Hypothalamus (tissue), 51 donors: Measurements from ENCODE around the gene NRP2.

Experiments used
- DNase-seq, 51 donors: peaks; one replicate each; lab custom pipeline; 2025; lab: John Stamatoyannopoulos, UW

NRP2 gene

DNA sequence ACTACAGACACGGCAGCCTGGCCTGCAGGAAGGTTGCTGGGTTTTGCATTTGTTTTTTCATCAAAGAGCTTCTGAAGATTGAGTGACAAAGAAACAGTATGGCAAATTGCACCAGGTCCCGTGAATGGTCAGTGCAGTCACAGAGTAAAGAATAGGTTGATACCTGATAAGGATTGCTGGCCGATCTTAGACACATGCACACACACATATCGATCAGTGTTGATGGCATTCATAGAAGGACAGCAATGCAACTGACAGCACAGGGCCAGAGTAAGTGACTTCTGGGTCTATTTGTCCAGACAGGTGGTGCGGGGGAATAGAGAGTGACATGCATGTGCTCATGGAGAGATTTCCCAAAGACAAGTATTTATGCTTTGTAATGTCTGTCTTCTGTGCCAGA is 42.8 kb downstream of the NRP2 start:
- DNase-seq: no peak

DNA sequence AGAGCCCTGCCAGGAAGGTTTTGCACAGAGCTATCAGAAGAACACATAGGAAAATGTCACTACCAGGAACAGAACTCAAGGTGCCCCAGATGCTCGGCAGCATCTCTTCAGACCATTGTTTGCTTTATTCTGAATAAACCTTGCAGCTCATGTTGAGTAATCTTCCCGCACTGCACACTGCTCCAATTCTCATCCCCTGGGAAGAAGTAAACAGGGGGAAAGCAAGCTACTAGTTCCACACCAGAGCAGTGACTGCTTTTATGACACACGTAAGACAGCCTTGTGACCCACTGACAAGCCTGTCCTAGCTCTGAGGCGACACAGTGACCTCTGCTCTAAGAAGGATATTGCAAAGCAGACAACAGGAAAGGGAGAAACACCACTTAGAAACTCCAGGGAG is 44.2 kb downstream of the NRP2 start:
- no peak for DNase-seq

DNA sequence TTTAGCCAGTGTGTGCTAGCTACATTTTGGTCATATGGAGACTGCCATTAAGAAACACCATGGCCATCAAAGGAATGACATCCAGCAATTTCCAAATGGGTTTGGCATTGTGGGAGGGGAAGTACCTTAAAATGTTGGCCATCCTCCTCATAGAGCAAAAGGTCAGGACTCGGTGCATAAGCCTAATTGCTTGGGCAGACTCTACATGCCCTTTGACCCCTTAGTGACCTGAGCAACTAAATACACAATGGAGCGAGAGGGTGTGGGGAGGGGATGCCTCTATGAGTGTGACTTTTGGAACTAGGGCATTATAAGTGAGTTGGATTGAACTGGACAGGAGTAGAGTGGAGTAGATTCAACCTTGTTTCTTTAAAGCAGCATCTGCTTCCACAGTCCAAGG is 44.9 kb downstream of the NRP2 start:
- no peak for DNase-seq

DNA sequence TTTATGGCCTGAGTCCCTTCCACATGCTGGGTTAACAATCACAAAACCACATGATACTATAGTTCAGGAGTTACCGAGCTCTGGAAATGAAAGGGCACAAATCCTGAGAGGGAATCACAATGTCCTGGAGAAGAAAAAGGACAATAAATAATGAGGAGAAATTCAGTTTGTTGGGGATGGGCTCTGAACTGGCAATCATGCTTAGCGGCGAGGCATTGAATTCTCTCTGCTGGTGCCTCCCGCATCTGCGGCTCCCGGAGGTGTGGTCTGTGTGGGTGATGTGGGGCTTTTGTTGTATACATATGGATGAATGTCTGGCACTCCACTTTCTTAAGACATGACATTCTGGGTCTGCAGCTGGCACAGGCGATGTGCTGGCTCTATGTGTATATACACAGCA is 46.1 kb downstream of the NRP2 start:
- peak in 1 of 51 donors; percentile 38 for DNase-seq

DNA sequence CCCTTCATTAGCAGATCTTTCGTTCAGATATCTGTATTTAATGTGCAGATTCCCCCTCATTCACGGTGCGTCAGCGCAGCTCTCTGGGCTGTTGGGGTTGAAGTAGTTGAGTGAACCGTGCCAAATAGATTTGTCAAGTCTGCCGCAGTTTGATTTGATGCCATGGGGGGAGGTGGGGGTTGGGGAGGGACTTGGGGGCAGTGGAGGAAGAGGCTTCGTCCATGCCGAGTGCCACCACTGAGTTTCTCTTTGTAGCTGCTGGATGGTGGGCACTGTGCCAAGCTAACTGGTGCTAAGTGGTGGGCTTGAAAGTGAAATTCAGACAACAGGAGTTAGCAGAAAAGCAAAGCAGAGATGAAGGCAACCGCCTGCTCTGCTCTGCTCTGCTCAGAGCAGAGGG is 47.9 kb downstream of the NRP2 start:
- peak in 3 of 51 donors; percentile 28 to 43 (median 31) for DNase-seq

DNA sequence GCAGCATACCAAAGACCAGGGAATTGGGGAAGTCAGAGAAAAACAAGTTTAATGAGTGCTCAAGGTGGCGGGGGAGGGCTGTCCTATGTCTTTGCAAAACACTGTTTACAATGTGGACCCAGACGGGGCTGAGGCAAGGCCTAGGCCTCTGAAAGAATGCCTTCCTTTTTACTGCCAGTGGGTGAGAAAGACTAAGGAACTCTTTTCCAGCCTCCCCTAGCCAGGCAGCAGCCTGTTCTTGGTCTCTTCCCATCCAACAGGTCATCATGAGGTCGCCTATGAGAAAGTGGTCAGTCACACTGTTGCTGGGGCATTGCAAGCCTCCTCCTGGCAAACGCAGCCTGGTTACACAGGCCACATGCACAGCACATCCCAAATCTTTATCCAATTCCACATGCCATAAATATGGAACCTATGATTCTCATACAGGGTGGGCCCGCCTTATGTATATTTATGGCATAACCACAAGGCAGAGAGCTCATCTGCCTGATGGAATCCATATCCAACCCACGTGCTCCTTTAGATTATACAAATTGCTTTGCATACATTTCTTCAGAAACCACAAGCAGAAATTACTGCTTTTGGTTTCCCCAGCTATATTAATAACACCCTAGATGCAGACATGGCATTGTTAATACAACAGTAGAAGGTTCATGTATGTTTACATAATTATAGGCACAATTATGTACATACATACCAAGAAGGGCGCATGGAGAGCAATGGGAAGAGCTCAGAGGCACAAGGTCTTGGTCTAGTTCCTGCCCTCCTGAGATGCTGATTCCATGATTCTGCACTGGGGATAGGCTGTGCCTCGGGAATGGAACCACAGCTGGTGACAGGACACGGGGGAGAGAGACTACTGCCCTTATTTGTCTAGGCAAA is 48.6 kb downstream of the NRP2 start:
- DNase-seq: peak in 4 of 51 donors; percentile 22 to 64 (median 31)

DNA sequence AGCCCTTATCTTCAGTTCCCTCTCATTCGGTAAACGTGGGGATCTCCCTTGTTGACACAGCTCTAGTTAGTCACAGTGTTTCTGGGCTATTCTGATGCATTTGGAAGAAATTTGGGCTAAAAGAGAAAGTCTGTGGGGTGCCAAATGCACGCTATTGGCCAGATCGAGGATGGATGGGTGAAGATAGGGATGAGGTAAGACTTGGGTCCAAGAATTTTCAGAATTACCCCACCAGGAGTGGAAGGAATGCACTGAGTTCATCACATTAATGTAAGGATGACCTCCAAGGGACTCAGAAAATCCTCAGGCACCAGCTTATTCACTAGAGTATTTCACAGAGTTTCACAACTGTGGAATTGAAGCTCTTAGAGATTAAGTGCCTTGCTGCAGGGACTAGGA is 49.3 kb downstream of the NRP2 start:
- DNase-seq: no peak

DNA sequence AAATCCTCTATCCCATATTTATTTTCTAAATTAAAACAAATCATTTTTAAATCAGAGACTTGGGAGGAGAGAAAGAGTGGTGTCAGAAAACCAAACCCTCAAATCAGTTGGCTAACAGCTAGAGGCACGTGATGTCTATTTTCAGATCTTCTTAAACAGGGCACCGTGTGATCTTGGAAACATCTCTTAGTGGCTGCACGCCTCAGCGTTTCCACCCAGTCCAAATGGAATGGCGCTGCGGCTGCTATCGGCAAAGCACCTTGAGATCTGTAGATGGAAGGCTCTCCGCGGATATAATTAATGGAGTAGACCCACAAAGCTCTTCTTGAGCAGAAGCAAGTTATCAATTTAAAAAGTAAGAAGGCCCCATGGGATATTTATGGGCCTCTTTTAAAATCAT is 50.0 kb downstream of the NRP2 start:
- DNase-seq: no peak

DNA sequence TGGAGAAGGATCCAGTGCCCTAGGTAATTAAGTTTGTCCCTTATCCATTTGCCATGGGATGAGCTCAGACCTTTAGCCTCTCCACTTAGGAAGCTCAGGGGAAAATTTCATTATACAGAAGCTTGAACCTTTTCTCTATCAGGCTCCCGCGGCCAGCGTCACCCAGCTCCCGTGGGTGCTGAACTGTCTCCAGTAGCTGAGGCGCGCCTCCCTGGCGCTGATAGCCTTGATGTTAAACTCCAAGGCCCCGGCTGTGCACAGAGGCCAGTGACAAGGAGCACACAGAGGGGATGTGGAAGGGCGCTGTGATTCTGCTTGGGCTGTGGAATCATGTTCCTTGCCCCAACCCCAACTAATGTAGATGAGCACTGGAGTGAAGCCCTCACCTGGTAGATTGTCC is 50.8 kb downstream of the NRP2 start:
- no peak for DNase-seq

DNA sequence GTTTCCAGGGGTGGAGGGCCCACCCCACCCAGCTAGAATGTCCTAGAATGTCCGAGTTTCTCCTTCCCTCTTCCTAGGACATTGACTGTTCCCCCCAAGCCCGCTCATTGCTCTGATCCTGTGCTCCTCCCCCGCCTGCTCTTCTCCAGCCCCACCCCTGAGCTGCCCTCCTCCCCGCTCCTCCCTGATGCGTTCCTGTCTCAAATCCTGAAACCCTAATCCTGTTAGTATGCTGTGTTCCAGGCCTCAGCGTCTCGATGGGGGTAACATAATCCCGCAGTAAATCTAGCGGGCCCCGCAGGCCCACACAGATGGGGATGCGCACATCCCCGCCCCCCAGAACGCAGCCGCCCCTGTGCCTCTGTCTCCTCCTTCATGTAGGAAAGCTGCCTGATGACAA is 51.3 kb downstream of the NRP2 start:
- DNase-seq: no peak

DNA sequence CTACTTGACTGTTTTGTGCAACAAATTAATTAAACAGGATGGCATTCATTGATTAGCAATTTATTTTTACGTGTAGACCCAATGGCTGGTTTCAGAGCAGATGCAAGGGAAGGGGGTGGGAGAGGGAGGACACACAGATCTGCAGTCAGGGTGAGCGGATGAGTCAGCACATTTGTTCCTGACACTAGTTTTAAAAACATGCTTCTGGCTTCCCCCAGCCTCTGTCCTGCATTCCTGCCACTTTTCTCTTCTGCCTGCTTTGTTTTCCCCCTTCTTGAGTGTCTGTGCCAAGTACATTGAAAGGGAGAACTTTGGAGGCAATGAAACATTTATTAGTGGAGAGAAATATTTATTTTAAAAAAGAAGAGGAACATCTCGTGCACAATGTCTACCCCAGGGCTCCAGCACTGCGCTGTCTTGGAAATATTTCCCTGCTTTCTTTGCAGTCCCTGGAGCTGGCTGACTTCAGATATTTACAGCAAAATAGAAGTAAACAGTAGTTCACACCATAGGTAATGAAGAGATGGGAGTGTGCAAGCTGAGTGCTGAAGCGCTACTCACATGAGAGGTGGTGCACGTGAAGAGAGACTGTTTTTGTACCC is 52.2 kb downstream of the NRP2 start:
- peak in 8 of 51 donors; percentile 11 to 37 (median 24) for DNase-seq

DNA sequence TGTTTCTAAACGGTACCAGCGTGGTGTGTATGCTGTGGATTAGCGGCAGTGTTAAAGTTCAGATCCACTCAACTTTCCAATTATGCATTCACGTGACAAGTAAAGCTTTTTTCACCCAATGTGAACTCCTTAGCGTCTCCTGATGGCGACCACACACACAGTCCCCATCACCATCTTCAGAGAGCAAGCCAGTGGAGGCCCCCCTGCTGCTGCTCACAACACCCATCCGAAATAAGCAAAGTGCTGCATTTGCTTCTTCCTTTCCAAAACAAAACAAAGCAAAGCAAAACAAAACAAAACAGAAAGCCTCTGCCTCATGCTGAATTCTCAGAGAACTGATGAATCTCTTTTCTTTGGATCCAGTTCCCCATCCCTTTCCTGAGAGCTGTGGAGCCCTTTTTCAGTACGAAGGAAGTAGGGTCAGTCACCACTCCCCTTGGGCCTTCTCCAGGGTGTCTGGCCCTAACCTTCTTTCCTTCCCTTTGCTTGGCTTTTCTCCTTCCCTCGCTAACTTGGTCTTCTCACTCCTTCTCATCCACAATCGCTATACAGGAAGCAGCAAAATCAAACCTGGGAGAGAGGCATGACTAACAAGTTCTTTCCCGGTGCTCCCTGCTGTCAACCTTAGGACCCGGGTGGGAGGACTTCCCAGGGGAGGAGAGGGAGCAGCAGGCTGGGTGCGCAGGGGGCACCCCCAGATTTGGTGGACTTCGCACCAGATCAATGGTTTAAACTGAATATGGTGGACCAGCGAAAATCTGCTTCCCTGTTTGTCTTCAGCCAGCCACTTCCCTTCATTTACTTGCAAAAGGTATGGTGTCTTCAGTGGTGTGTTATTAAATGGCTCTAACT is 56.0 kb downstream of the NRP2 start:
- DNase-seq: no peak

DNA sequence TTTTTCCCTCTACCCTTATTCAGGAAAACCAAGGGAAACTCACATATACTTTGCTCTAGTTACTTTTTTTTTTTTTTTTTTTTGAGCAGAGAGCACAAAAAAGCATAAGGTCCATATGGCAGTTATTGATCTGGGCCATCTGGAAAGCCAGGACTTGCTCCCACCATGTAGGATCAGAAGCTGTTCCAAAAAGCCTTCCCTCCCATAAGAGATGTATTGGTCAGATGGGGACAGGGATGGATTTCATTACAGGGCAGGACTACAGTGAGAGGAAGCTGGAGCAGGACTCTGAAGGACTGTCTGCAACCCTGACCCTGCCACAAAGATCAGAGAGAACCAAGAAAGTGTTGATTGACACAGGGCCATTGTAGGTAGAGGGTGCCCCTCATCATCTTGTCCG is 57.3 kb downstream of the NRP2 start:
- DNase-seq: no peak

DNA sequence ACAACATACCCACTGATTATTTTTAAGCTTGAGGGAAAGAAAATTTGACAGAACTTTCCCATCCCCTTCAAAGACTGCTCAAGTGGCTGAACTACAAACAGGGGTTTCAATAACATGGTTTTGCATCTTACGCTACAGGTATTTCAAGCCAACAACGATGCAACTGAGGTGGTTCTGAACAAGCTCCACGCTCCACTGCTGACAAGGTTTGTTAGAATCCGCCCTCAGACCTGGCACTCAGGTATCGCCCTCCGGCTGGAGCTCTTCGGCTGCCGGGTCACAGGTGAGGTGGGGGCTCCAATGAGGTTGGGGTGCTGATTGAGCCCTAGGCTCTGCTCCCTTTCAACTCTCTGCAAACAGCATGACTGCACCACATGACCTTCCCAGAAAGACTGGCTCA is 58.1 kb downstream of the NRP2 start:
- no peak for DNase-seq

DNA sequence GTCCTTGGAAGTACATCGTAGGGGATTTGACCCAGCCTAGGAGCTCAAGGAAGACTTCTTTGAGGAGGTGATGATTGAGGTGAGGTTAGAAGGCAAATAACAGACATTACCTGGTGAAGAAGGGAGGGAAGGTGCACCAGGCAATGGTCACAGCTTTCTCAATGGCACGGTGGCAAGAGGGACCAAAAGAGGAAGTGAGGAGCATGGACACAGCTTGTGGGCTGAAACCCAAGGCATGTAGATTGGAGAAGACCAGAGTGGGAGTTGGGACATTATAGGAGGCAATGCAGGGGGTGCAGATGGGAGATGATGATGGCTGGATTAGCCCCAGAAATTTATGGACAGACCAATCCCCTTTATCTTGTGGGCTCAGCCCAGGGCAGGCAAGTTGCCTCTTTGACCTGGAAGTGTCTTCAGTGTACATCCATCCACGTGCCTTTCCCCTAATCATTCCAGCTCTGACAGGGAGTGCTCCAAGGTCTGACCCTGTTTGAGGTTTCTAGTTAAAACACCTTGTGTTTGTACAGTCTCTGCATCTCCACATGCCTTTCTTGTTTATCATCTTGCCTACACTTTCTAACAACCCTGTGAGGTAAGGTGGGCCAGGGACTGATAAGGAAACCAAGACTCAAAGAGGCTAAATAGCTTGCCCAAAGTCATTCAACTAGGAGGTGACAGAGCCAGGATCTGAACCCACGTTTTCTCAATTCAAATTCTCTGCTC is 59.1 kb downstream of the NRP2 start:
- no peak for DNase-seq

DNA sequence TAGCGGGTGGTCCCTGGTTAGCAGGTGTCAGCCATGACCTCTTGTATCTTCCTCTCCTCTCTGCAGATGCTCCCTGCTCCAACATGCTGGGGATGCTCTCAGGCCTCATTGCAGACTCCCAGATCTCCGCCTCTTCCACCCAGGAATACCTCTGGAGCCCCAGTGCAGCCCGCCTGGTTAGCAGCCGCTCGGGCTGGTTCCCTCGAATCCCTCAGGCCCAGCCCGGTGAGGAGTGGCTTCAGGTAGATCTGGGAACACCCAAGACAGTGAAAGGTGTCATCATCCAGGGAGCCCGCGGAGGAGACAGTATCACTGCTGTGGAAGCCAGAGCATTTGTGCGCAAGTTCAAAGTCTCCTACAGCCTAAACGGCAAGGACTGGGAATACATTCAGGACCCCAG is 60.8 kb downstream of the NRP2 start:
- no peak for DNase-seq

DNA sequence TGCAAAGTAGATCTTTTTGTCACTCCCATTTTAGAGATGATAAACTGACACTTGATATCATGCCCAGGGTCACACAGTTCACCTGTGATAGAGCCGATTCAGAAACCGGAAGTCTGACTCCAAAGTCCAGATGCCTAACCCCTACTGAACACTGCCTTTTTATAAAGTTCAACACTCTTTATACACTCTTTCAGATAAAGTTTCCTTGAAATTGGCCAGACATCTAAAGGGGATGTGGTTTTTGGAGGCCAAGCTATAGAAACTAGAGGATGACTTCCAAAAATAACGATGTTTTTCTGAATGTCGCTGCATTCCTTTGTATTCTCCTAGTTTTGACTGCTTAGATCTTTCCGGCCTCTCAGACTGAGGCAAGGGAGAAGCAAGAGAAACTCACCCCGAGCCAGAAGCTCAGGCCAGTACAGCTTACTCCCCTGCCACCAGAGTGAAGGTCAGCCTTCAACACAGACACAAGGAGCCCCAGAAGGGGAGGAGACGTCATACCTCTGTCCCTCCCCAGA is 61.8 kb downstream of the NRP2 start:
- no peak for DNase-seq

DNA sequence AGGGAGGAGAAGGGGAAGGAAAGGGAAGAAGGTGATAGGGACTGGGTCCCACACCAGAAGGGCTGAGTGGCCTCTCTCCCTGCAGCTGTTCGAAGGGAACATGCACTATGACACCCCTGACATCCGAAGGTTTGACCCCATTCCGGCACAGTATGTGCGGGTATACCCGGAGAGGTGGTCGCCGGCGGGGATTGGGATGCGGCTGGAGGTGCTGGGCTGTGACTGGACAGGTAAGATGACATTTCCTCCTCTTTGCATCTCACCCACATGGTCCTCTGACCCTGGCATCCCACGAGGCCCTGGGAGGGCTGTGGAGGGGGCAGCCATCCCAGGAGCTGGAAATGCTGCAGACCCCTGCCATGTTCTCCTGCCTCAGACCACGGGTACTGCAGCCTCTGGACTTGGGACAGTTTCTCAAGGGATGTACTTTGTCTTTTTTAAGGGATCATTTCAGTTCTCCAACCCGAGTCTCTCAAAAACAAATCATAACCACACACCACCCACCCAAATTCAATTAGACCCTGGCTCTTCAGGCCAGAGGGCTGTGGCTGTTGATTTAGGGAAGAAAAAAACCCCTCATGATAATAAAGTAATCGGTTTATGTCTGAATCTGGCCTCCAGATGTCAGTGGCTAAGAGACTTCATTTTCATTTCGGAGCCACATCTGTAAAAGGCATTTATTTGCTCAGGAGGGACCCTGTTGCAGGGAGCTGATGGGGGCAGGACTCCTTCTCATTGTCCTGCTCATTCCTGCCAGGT is 63.5 kb downstream of the NRP2 start:
- no peak for DNase-seq

DNA sequence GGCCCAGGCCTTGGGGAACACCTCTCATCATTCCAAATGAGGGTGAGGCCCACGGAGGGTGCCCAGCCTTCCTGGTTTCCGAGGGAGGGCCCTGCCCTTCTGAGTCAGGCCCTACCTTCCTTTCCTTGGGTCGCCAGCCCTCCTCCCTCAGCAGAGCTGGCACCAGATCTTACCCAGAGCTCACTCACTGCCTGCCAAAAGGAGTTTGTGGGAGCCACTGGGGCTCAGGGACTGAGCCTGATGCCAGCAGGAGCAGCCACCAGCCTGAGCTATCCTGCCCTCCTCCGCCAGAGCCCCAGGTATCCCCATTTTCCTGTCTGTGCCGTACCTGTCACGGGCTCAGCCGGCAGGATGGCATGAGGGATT is 64.1 kb downstream of the NRP2 start:
- DNase-seq: peak in 15 of 51 donors; percentile 12 to 61 (median 25)
